Esophagus muscularis mucosa (tissue), 4 donors: ENCODE measurements around the gene DNAH11. TPM values are rescaled to one million over a fixed set of nuclear protein-coding genes. Genes with fewer than 3 reads are reported as not detected.
A peak's percentile ranks its signal among the peaks of the same experiment; 100 is the strongest.

Source experiments
- DNase-seq: peaks from one replicate; pipeline ENCODE4 v3.0.0-alpha.2; 2017; ENCODE audit errors: extremely low spot score
- H3K27ac ChIP-seq, 4 donors: fragments of 200-600 bp; sonication (generic); replicated peaks in 1 of 4; 1 replicate in 3 of 4; 2 replicates in 1 of 4; pipeline ENCODE4 v1.5.1; 2016 to 2019; ENCODE audit warnings: mild to moderate bottlenecking in 1 of 4
- H3K27me3 ChIP-seq, 4 donors: fragments of 200-600 bp; sonication (generic); one replicate each; pipeline versions ENCODE4 v1.5.1 to v1.6.0; 2016 to 2019
- H3K36me3 ChIP-seq, 4 donors: fragments of 200-600 bp; sonication (generic); one replicate each; pipeline ENCODE4 v1.5.1; 2016 to 2019
- H3K4me1 ChIP-seq, 4 donors: fragments of 200-600 bp; sonication (generic); one replicate each; pipeline ENCODE4 v1.5.1; 2016 to 2019
- H3K4me3 ChIP-seq, 4 donors: fragments of 200-600 bp; sonication (generic); 1 replicate in 2 of 4; 2 replicates in 2 of 4; pipeline ENCODE4 v1.5.1; 2016 to 2019; ENCODE audit warnings: mild to moderate bottlenecking in 4 of 4, moderate library complexity in 1 of 4
- H3K9me3 ChIP-seq, 4 donors: fragments of 200-600 bp; sonication (generic); 1 replicate in 3 of 4; 2 replicates in 1 of 4; pipeline ENCODE4 v1.5.1; 2016 to 2019
- CTCF ChIP-seq, 3 experiments: fragments of 200-600 bp in 2 of 3; fragments of 450-650 bp in 1 of 3; sonication (generic) in 2 of 3; IDR thresholded peaks; one replicate each; pipeline ENCODE4 v1.5.1; 2017 to 2019; ENCODE audit warnings: antibody characterized with exemption in 3 of 3, mild to moderate bottlenecking in 2 of 3, moderate library complexity in 1 of 3
- EP300 ChIP-seq: sonication (generic); formaldehyde crosslinking; IDR thresholded peaks from one replicate; pipeline ENCODE4 v1.6.1; 2017; ENCODE audit warnings: antibody characterized with exemption
- POLR2A ChIP-seq: fragments of 450-650 bp; IDR thresholded peaks from one replicate; pipeline ENCODE4 v1.6.1; 2017; ENCODE audit warnings: antibody characterized with exemption, moderate library complexity, mild to moderate bottlenecking, low read depth
- POLR2AphosphoS5 ChIP-seq, 2 donors: sonication (generic); formaldehyde crosslinking; IDR thresholded peaks; one replicate each; pipeline ENCODE4 v1.6.1; 2017; ENCODE audit warnings: antibody characterized with exemption in 2 of 2
- WGBS: methylation state at CpG from one replicate; pipeline ENCODE4 v1.1.5; 2018; 5-methylcytosine and 5-hydroxymethylcytosine counted together
- intact Hi-C: fragments of 100-400 bp; cut with DNase I; formaldehyde crosslinking; loops from one replicate; pipeline ENCODE4 v1.15.1; 2023
- total RNA-seq, 4 donors: library from RNA; depleted of rRNA; stranded (reverse); fragments of >200 nt; gene quantifications; one replicate each; pipeline versions ENCODE4 v1.1.0 to v1.2.1, GENCODE V29; 2016

Gene DNAH11
- total RNA-seq, 4 donors from 2014 or later = 8.7 to 16.6 (median 13.1) TPM

- Histone ChIP-seq H3K4me3 (no peak overlapping the region), H3K4me1 (peaks cover 14 to 23% (median 19%) of the 10 kb centered on the region in 4 donors), H3K27ac (no peak overlapping the region), H3K27me3 (no peaks in the 10 kb centered on the region), H3K36me3 (peaks cover 12 to 50% (median 20%) of the 10 kb centered on the region in 4 donors), H3K9me3 (no peaks in the 10 kb centered on the region)
- intact Hi-C loops = no loop called here
- 51% methylated on average over 6 of the region's 6 CpGs for WGBS
- TF ChIP-seq POLR2A (no peak), CTCF (IDR thresholded peaks at IDR 0.05) (no peak), POLR2AphosphoS5 (IDR thresholded peaks at IDR 0.05) (no peak), EP300 (no peak)
- DNase-seq = no peak
Measured at GRCh38 chr7:21910253-21910652, 367.4 kb downstream of the DNAH11 start.

GRCh38 chr7:21911341-21911875, 368.6 kb downstream of the DNAH11 start:
- Histone ChIP-seq H3K36me3 (peaks cover 5 to 47% (median 14%) of the 10 kb centered on the region in 4 donors), H3K27me3 (no peaks in the 10 kb centered on the region), H3K4me1 (peaks cover 14 to 23% (median 19%) of the 10 kb centered on the region in 4 donors), H3K4me3 (no peak overlapping the region), H3K27ac (no peak overlapping the region), H3K9me3 (no peaks in the 10 kb centered on the region)
- DNase-seq = no peak
- WGBS = 83% methylated on average over 8 of the region's 8 CpGs
- TF ChIP-seq CTCF (IDR thresholded peaks at IDR 0.05) (no peak), POLR2AphosphoS5 (IDR thresholded peaks at IDR 0.05) (no peak), EP300 (no peak), POLR2A (no peak)
- intact Hi-C loops = no loop called here

- Histone ChIP-seq H3K4me3 (no peak overlapping the region), H3K27me3 (no peaks in the 10 kb centered on the region), H3K27ac (no peak overlapping the region), H3K36me3 (peaks cover 0 to 41% (median 14%) of the 10 kb centered on the region in 4 donors), H3K4me1 (peaks cover 14 to 23% (median 19%) of the 10 kb centered on the region in 4 donors), H3K9me3 (no peaks in the 10 kb centered on the region)
- intact Hi-C loops = no loop called here
- no peak for DNase-seq
- 60% methylated on average over 7 of the region's 7 CpGs for WGBS
- TF ChIP-seq POLR2AphosphoS5 (IDR thresholded peaks at IDR 0.05) (peak in 1 of 2 donors; percentile 12), POLR2A (no peak)
Measured at GRCh38 chr7:21912305-21912704, 369.5 kb downstream of the DNAH11 start.

GRCh38 chr7:21912931-21913780, 370.3 kb downstream of the DNAH11 start:
- TF ChIP-seq POLR2AphosphoS5 (IDR thresholded peaks at IDR 0.05) (no peak), CTCF (IDR thresholded peaks at IDR 0.05) (no peak), POLR2A (no peak), EP300 (no peak)
- Histone ChIP-seq H3K4me1 (peaks cover 14 to 24% (median 19%) of the 10 kb centered on the region in 4 donors), H3K36me3 (peaks cover 0 to 33% (median 8%) of the 10 kb centered on the region in 4 donors), H3K27ac (no peak overlapping the region), H3K9me3 (no peaks in the 10 kb centered on the region), H3K4me3 (no peak overlapping the region), H3K27me3 (no peaks in the 10 kb centered on the region)
- 77% methylated on average over 8 of the region's 8 CpGs for WGBS
- no peak for DNase-seq
- intact Hi-C loops = no loop called here

GRCh38 chr7:21914671-21915070, 371.8 kb downstream of the DNAH11 start:
- intact Hi-C loops = no loop called here

More at GRCh38 chr7:21914671-21915070, 371.8 kb downstream of the DNAH11 start:
- no peak for DNase-seq
- Histone ChIP-seq H3K4me1 (peaks cover 17 to 26% (median 19%) of the 10 kb centered on the region in 4 donors), H3K4me3 (no peak overlapping the region), H3K27ac (no peak overlapping the region), H3K36me3 (peaks cover 0 to 25% (median 7%) of the 10 kb centered on the region in 4 donors), H3K9me3 (no peaks in the 10 kb centered on the region), H3K27me3 (no peaks in the 10 kb centered on the region)
- no peak for TF ChIP-seq CTCF (IDR thresholded peaks at IDR 0.05)
- WGBS = 90% methylated on average over 5 of the region's 5 CpGs
